HepG2 (cell line): ENCODE data around the gene EPHA2. TPM values are rescaled to one million over a fixed set of nuclear protein-coding genes. Genes with fewer than 3 reads are reported as not detected.

Experiments
- HNRNPL ChIP-seq: fragments of 200-400 bp; formaldehyde crosslinking; IDR thresholded peaks from 2 replicates; pipeline ENCODE4 v1.6.1; 2017; ENCODE audit warnings: mild to moderate bottlenecking, low read depth, low read length
- KDM3A ChIP-seq: IDR thresholded peaks from 2 replicates; pipeline ENCODE4 v1.6.1; 2018; ENCODE audit warnings: low read depth, missing compliant biosample characterization
- MED8 ChIP-seq: sonication (generic); formaldehyde crosslinking; IDR thresholded peaks from 2 replicates; pipeline ENCODE4 v1.8.1; 2023; ENCODE audit warnings: mild to moderate bottlenecking, missing genetic modification reagents; ENCODE audit not compliant: insufficient replicate concordance
- MXD4 ChIP-seq: IDR thresholded peaks from 2 replicates; pipeline ENCODE4 v1.6.1; 2016; ENCODE audit warnings: mild to moderate bottlenecking, missing biosample characterization, missing genetic modification reagents
- SALL1 ChIP-seq: sonication (generic); formaldehyde crosslinking; IDR thresholded peaks from 2 replicates; pipeline ENCODE4 v1.8.0; 2022; ENCODE audit warnings: mild to moderate bottlenecking, missing genetic modification reagents
- SPEN ChIP-seq: sonication (generic); formaldehyde crosslinking; IDR thresholded peaks from 2 replicates; pipeline ENCODE4 v1.5.1; 2020; ENCODE audit warnings: low read depth, mild to moderate bottlenecking, missing genetic modification reagents
- TARDBP ChIP-seq: sonication (generic); formaldehyde crosslinking; IDR thresholded peaks from 2 replicates; pipeline ENCODE4 v1.8.0; 2022; ENCODE audit warnings: mild to moderate bottlenecking, missing genetic modification reagents
- TEAD3 ChIP-seq: optimal IDR thresholded peaks from 2 replicates; pipeline ENCODE3; 2016; ENCODE audit warnings: borderline replicate concordance
- ZC3H13 ChIP-seq: sonication (generic); formaldehyde crosslinking; IDR thresholded peaks from 2 replicates; pipeline ENCODE4 v1.8.1; 2023; ENCODE audit warnings: mild to moderate bottlenecking, missing genetic modification reagents, moderate library complexity
- ZNF33A ChIP-seq: sonication (generic); formaldehyde crosslinking; IDR thresholded peaks from 2 replicates; pipeline ENCODE4 v1.5.1; 2020; ENCODE audit warnings: missing genetic modification reagents, mild to moderate bottlenecking, moderate library complexity, borderline replicate concordance
- ZNF563 ChIP-seq: sonication (generic); formaldehyde crosslinking; IDR thresholded peaks from 2 replicates; pipeline ENCODE4 v1.8.0; 2022; ENCODE audit warnings: mild to moderate bottlenecking, moderate library complexity, missing genetic modification reagents
- ZNF761 ChIP-seq: sonication (generic); formaldehyde crosslinking; conservative IDR thresholded peaks from 2 replicates; pipeline ENCODE4 v1.4.0; 2020; ENCODE audit warnings: mild to moderate bottlenecking, missing genetic modification reagents
- ZNF776 ChIP-seq: sonication (generic); formaldehyde crosslinking; IDR thresholded peaks from 2 replicates; pipeline ENCODE4 v1.4.0; 2020; ENCODE audit warnings: mild to moderate bottlenecking, missing genetic modification reagents
- ZSCAN9 ChIP-seq: IDR thresholded peaks from 2 replicates; pipeline ENCODE4 v1.6.1; 2016; ENCODE audit warnings: borderline replicate concordance
- polyA plus RNA-seq, 8 experiments: library from polyadenylated mRNA; depleted of rRNA in 3 of 8; stranded (reverse) in 7 of 8; unstranded in 1 of 8; fragments of >200 nt; fragmentation: Illumina TruSeq in 4 of 8; extraction: Trizol in 4 of 8; gene quantifications; 2 replicates each; pipeline versions ENCODE4 v1.2.1 to v1.2.3, GENCODE V29; 2011 to 2016; ENCODE audit warnings: low read depth in 4 of 8, missing spikeins in 1 of 8, mixed read lengths in 1 of 8; ENCODE audit not compliant: insufficient read depth in 1 of 8
- total RNA-seq, 5 experiments: library from RNA; depleted of rRNA; stranded (reverse); fragments of >200 nt; fragmentation: Illumina TruSeq; extraction: Trizol; gene quantifications; 2 replicates each; pipeline ENCODE4 v1.2.3, GENCODE V29; 2016; ENCODE audit warnings: low read depth in 1 of 5
- TF ChIP-seq, protein P1 (sequence below): IDR thresholded peaks from 2 replicates; pipeline ENCODE4 v1.6.1; 2016
- TF ChIP-seq, protein P2 (sequence below): sonication (generic); formaldehyde crosslinking; IDR thresholded peaks from 2 replicates; pipeline ENCODE4 v1.4.0; 2020; ENCODE audit warnings: missing genetic modification reagents
- TF ChIP-seq, protein P3 (sequence below): IDR thresholded peaks from 2 replicates; pipeline ENCODE4 v1.6.1; 2012; ENCODE audit warnings: low read depth, low read length, improper control_type of control experiment
- TF ChIP-seq, protein P4 (sequence below): sonication (generic); formaldehyde crosslinking; IDR thresholded peaks from 2 replicates; pipeline ENCODE4 v1.8.1; 2023; ENCODE audit warnings: mild to moderate bottlenecking, moderate library complexity, missing genetic modification reagents

The EPHA2 gene
- total and polyA plus RNA-seq, 2 of the 13 experiments (the other 11 are each of a cell fraction or from before 2014, with no cell fraction given), result 33.6 to 53.6 TPM

DNA sequence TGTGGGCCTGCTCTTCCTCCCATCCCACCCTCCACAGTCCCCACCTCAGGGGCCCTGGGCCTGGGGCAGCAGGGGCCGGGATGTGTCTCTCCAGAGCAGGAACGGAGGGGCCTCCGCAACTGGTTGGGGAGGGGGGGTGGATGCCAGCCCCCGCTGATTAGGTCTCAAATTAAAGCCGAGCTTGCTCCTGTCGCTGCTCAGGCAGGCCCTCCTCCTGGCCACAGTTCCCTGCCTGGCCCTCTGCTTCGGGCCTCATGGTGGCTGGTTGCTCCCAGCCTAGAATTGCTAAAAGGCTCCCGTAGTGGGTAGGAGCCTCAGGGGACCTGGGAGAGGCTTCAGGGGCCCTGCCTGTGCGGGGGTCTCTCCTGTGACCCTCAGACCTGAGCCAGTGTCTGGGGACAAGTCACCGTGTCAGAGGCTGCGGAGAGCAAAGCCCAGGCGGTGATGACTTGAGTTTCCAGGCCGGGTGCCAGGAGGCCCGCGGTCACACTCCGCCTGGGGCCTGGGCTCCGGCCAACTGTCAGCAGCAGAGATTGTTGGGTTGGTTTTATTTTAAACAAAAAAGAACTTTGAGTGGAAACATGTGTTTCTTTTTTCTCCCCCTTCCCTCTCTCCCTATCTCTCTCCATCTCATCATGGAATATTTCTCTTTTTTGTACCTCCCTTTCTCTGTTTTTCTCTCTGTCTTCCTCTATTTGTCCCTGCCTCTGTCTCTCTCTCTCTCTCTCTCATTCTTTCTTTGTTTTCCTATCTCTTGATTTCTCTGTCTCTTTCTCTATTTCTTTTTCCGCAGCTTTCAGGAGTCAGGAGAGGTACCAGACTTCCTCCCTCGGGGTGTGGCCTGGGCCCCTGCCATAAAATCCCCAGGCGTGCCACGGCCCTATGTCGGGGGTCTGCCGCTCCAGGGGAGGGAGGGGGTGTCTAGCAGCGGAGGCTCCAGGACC, 20.0 kb upstream of the EPHA2 start (continued):
- TF ChIP-seq ZSCAN9 (CRISPR knock-in tag) (no peak), KDM3A (CRISPR knock-in tag) (peak; percentile 45; the same call in 1 of the 2 replicates), ZNF33A (CRISPR knock-in tag) (no peak), HNRNPL (0 out of 2 replicates have a peak, but pooled peaks have one; percentile 35), SPEN (peak; percentile 82; the same call in 1 of the 2 replicates), ZNF563 (CRISPR knock-in tag) (peak; percentile 61; the same call in 1 of the 2 replicates), ZC3H13 (no peak), MXD4 (CRISPR knock-in tag) (0 out of 2 replicates have a peak, but pooled peaks have one; percentile 47), ZNF776 (no peak), MED8 (no peak), ZNF761 (CRISPR knock-in tag) (no peak), TARDBP (CRISPR knock-in tag) (no peak), SALL1 (peak; percentile 62), TEAD3 (peak; percentile 22)
- TF ChIP-seq, protein P1, sequence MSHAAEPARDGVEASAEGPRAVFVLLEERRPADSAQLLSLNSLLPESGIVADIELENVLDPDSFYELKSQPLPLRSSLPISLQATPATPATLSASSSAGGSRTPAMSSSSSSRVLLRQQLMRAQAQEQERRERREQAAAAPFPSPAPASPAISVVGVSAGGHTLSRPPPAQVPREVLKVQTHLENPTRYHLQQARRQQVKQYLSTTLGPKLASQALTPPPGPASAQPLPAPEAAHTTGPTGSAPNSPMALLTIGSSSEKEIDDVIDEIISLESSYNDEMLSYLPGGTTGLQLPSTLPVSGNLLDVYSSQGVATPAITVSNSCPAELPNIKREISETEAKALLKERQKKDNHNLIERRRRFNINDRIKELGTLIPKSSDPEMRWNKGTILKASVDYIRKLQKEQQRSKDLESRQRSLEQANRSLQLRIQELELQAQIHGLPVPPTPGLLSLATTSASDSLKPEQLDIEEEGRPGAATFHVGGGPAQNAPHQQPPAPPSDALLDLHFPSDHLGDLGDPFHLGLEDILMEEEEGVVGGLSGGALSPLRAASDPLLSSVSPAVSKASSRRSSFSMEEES (CRISPR knock-in tag), result 0 out of 2 replicates have a peak, but pooled peaks have one; percentile 37
- TF ChIP-seq, protein P2, sequence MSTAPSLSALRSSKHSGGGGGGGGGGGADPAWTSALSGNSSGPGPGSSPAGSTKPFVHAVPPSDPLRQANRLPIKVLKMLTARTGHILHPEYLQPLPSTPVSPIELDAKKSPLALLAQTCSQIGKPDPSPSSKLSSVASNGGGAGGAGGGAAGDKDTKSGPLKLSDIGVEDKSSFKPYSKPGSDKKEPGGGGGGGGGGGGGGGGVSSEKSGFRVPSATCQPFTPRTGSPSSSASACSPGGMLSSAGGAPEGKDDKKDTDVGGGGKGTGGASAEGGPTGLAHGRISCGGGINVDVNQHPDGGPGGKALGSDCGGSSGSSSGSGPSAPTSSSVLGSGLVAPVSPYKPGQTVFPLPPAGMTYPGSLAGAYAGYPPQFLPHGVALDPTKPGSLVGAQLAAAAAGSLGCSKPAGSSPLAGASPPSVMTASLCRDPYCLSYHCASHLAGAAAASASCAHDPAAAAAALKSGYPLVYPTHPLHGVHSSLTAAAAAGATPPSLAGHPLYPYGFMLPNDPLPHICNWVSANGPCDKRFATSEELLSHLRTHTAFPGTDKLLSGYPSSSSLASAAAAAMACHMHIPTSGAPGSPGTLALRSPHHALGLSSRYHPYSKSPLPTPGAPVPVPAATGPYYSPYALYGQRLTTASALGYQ (CRISPR knock-in tag), result 0 out of 2 replicates have a peak, but pooled peaks have one; percentile 46
- TF ChIP-seq, protein P3, sequence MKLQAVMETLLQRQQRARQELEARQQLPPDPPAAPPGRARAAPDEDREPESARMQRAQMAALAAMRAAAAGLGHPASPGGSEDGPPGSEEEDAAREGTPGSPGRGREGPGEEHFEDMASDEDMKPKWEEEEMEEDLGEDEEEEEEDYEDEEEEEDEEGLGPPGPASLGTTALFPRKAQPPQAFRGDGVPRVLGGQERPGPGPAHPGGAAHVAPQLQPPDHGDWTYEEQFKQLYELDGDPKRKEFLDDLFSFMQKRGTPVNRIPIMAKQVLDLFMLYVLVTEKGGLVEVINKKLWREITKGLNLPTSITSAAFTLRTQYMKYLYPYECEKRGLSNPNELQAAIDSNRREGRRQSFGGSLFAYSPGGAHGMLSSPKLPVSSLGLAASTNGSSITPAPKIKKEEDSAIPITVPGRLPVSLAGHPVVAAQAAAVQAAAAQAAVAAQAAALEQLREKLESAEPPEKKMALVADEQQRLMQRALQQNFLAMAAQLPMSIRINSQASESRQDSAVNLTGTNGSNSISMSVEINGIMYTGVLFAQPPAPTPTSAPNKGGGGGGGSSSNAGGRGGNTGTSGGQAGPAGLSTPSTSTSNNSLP, result no peak
- TF ChIP-seq, protein P4, sequence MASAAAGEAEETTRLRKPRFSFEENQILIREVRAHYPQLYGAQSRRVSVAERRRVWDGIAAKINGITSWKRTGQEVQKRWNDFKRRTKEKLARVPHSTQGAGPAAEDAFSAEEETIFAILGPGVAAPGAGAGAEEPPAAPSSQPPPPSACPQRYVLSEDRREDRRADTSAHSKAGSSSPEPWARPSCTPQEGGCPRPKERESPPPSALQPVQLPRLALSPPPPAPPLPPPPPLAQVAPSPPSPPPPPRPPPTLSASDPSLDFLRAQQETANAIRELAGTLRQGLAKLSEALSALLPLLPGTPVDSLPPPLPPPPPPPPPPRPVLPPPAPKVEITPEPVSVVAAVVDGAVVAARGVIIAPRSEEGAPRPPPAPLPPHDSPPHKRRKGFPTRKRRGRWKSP (CRISPR knock-in tag), result no peak
